Hepatocyte (in vitro differentiated cells): ENCODE results near the gene ORM1.

Source experiments
- EZH2 ChIP-seq: fragments of 200-600 bp; sonication (generic); IDR thresholded peaks from 2 replicates; pipeline ENCODE4 v1.6.1; 2016; ENCODE audit warnings: antibody characterized with exemption, mild to moderate bottlenecking, borderline replicate concordance
- TF ChIP-seq, protein P1 (sequence below): fragments of 200-600 bp; sonication (generic); IDR thresholded peaks from 2 replicates; pipeline ENCODE4 v1.5.1; 2016; ENCODE audit warnings: antibody characterized with exemption, mild to moderate bottlenecking; ENCODE audit not compliant: poor library complexity

DNA sequence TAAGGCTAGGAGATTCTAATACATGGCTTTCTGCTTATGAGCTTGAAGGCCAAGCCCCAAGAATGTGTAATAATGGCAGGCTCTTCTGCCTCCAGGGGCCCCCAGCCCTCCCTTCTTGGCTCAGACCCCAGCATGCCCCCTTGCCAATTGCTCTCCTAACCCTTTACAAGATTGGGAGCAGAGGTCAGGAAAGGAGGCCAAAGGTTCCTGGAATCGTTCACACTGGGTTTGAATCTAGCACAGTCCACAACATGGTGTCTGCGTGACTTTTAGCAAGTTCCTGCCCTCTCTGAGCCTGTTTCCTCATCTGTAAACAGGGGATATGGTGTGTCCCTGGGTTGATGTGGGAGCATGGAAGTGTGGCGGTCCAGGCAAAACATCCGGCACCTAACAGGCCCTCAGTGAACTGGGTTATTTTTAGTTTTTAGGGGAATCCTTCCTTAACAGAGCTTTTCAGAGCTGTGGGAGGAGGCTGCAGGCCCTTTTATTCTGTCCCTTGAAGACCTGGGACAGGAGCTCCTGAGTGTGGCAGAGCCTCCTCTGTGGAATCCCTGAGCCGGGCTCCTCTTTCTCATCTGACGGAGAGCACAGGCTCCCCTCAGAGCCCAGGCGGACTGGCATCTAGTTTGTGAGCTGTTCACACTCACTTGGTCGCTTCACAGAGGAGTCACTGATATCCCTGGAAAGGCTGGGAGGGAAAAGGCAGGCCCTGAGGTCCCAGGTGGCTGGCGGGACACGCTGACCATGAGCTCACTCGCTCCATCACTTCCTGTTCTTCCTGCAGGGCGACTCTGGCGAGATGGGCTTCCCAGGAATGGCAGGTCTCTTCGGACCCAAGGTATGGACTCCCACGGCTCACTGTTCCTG is 23.4 kb upstream of the ORM1 start:
- TF ChIP-seq, protein P1, sequence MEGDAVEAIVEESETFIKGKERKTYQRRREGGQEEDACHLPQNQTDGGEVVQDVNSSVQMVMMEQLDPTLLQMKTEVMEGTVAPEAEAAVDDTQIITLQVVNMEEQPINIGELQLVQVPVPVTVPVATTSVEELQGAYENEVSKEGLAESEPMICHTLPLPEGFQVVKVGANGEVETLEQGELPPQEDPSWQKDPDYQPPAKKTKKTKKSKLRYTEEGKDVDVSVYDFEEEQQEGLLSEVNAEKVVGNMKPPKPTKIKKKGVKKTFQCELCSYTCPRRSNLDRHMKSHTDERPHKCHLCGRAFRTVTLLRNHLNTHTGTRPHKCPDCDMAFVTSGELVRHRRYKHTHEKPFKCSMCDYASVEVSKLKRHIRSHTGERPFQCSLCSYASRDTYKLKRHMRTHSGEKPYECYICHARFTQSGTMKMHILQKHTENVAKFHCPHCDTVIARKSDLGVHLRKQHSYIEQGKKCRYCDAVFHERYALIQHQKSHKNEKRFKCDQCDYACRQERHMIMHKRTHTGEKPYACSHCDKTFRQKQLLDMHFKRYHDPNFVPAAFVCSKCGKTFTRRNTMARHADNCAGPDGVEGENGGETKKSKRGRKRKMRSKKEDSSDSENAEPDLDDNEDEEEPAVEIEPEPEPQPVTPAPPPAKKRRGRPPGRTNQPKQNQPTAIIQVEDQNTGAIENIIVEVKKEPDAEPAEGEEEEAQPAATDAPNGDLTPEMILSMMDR = no peak
- no peak for TF ChIP-seq EZH2
